Esophagus squamous epithelium (tissue), 5 donors: Measurements from ENCODE around the gene TBCD. TPM values are rescaled to one million over a fixed set of nuclear protein-coding genes. Genes with fewer than 3 reads are reported as not detected.

Source experiments
- DNase-seq: peaks from one replicate; lab custom pipeline; 2025; lab: John Stamatoyannopoulos, UW
- H3K27ac ChIP-seq, 4 donors: fragments of 200-600 bp; sonication (generic); one replicate each; pipeline ENCODE4 v1.5.1; 2016 to 2019; ENCODE audit warnings: mild to moderate bottlenecking in 1 of 4
- H3K27me3 ChIP-seq, 4 donors: fragments of 200-600 bp; sonication (generic); 1 replicate in 3 of 4; 2 replicates in 1 of 4; pipeline versions ENCODE4 v1.5.1 to v1.6.0; 2017 to 2021; ENCODE audit warnings: antibody characterized with exemption in 1 of 4
- H3K36me3 ChIP-seq, 3 donors: fragments of 200-600 bp; sonication (generic); one replicate each; pipeline ENCODE4 v1.5.1; 2016 to 2019
- H3K4me1 ChIP-seq, 3 donors: fragments of 200-600 bp; sonication (generic); one replicate each; pipeline ENCODE4 v1.5.1; 2017 to 2019
- H3K4me3 ChIP-seq, 4 donors: fragments of 200-600 bp; sonication (generic); 1 replicate in 3 of 4; 2 replicates in 1 of 4; pipeline ENCODE4 v1.5.1; 2016 to 2019; ENCODE audit warnings: mild to moderate bottlenecking in 2 of 4, moderate library complexity in 1 of 4
- H3K9me3 ChIP-seq, 3 donors: fragments of 200-600 bp; sonication (generic); one replicate each; pipeline ENCODE4 v1.5.1; 2016 to 2019
- CTCF ChIP-seq, 6 experiments: fragments of 450-650 bp in 4 of 6; fragments of 200-600 bp in 2 of 6; sonication (generic) in 2 of 6; IDR thresholded peaks; one replicate each; pipeline ENCODE4 v1.5.1; 2016 to 2019; ENCODE audit warnings: antibody characterized with exemption in 6 of 6, mild to moderate bottlenecking in 4 of 6, moderate library complexity in 4 of 6
- POLR2A ChIP-seq, 4 donors: fragments of 450-650 bp; IDR thresholded peaks; one replicate each; pipeline ENCODE4 v1.6.1; 2017; ENCODE audit warnings: antibody characterized with exemption in 4 of 4, mild to moderate bottlenecking in 4 of 4, moderate library complexity in 3 of 4
- WGBS, 2 donors: methylation state at CpG; one replicate each; pipeline ENCODE4 v1.1.5; 2018; 5-methylcytosine and 5-hydroxymethylcytosine counted together
- intact Hi-C: fragments of 100-400 bp; cut with DNase I; formaldehyde crosslinking; loops from one replicate; pipeline ENCODE4 v1.15.0; 2022
- total RNA-seq, 4 donors: library from RNA; depleted of rRNA; stranded (reverse); fragments of >200 nt; gene quantifications; one replicate each; pipeline ENCODE4 v1.1.0, GENCODE V29; 2016
- donor health status: DM: yes; HTN: yes; CAD: no.

Gene TBCD
- total RNA-seq, 4 donors from 2014 or later, result 38.8 to 58.3 (median 55.0) TPM

DNA sequence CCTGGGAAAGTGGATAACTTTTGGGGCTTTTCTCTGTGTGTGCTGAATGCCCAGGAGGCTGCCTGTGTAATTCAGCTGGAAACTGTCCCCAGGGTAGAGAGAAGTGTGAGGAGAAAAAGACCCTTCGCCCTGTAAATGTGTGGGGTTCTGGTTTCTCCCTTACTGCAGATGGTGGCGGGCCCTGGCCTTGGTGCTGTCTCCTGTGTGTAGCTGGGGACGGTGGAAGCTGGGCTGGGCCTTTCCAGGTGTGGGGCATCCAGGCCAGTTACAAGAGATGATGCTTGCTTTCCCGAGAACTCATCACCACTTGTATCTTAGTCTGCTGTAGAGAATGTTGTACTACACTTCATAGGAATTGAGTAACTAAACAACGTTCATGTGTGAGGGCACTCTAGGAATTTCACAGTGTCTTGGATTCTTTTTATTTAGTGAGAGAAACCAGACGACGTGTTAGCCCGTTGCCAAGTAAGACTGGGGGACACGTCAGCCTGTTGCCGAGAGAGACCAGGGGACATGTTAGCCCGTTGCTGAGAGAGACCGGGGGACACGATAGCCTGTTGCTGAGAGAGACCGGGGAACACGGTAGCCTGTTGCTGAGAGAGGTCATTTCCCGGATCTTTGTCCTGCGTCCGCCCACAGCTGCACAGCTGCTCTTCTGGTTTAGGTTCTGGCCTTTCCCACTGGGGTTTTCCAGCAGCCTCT, 43.1 kb downstream of the TBCD start:
- H3K27ac ChIP-seq, result peak overlapping the region; percentile 77 to 89 (median 82)
- H3K4me3 ChIP-seq, result no peak overlapping the region
- TF ChIP-seq CTCF (IDR thresholded peaks at IDR 0.05), result no peak
- no peak for TF ChIP-seq POLR2A (IDR thresholded peaks at IDR 0.05)
- H3K27me3 ChIP-seq, result no peaks in the 10 kb centered on the region
- no peaks in the 10 kb centered on the region for H3K9me3 ChIP-seq
- WGBS, 2 donors, result 63 to 88% methylated on average over 2 to 17 of the region's 18 CpGs
- H3K36me3 ChIP-seq, result peaks cover 0 to 40% (median 5%) of the 10 kb centered on the region in 3 donors
- H3K4me1 ChIP-seq, result peaks cover 18 to 60% (median 27%) of the 10 kb centered on the region in 3 donors
- intact Hi-C loops, result loop anchor here (5.0 kb wide), 1 partner anchor 42 kb away; no protein-coding TSS in a partner anchor
- no peak for DNase-seq

GRCh38 chr17:82795615-82796014, 43.8 kb downstream of the TBCD start:
- H3K4me1 ChIP-seq, result peaks cover 18 to 53% (median 23%) of the 10 kb centered on the region in 3 donors
- H3K27me3 ChIP-seq, result no peaks in the 10 kb centered on the region
- DNase-seq, result no peak
- no peak for TF ChIP-seq CTCF (IDR thresholded peaks at IDR 0.05)
- no peak for TF ChIP-seq POLR2A (IDR thresholded peaks at IDR 0.05)
- no peaks in the 10 kb centered on the region for H3K9me3 ChIP-seq
- H3K27ac ChIP-seq, result peak overlapping the region; percentile 77 to 89 (median 82)
- intact Hi-C loops, result no loop called here
- H3K4me3 ChIP-seq, result no peak overlapping the region
- peaks cover 0 to 45% (median 6%) of the 10 kb centered on the region in 3 donors for H3K36me3 ChIP-seq
- WGBS, 2 donors, result no CpG with 5 or more reads among the region's 14 CpGs

DNA sequence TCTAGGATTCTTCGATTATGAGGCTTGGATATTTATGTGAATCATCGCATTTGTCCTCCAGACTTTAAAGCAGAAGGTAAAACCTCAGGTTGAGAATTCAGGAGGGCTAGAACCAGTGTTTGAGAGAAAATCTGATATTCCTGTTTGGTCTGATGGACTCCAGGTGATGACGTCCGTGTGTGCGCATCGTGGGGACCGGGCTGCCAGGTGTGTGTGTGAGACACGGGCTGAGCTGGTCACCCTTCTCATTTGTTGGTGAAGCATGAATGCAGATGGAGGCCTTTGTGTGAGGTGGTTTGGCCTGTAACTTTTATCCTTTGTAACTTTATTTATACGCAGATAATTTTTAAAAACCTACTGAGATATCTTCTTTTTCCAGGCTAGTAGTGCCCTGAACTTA, 45.2 kb downstream of the TBCD start:
- Histone ChIP-seq H3K4me1 (peaks cover 18 to 41% (median 23%) of the 10 kb centered on the region in 3 donors), H3K9me3 (no peaks in the 10 kb centered on the region), H3K4me3 (no peak overlapping the region), H3K27me3 (no peaks in the 10 kb centered on the region), H3K36me3 (peaks cover 0 to 49% (median 6%) of the 10 kb centered on the region in 3 donors), H3K27ac (no peak overlapping the region)
- no peak for DNase-seq
- intact Hi-C loops, result no loop called here
- WGBS, 2 donors, result 94 to 99% methylated on average over 9 of the region's 9 CpGs
- TF ChIP-seq CTCF (IDR thresholded peaks at IDR 0.05), result no peak
- no peak for TF ChIP-seq POLR2A (IDR thresholded peaks at IDR 0.05)

GRCh38 chr17:82798752-82799151, 46.9 kb downstream of the TBCD start:
- Histone ChIP-seq H3K4me1 (peaks cover 11 to 25% (median 12%) of the 10 kb centered on the region in 3 donors), H3K4me3 (no peak overlapping the region), H3K27ac (no peak overlapping the region), H3K27me3 (no peaks in the 10 kb centered on the region), H3K36me3 (peaks cover 0 to 48% (median 6%) of the 10 kb centered on the region in 3 donors), H3K9me3 (no peaks in the 10 kb centered on the region)
- no peak for DNase-seq
- WGBS, 2 donors, result 95 to 97% methylated on average over 7 of the region's 7 CpGs
- TF ChIP-seq CTCF (IDR thresholded peaks at IDR 0.05), result no peak
- no peak for TF ChIP-seq POLR2A (IDR thresholded peaks at IDR 0.05)
- intact Hi-C loops, result no loop called here

- 89 to 94% methylated on average over 9 to 16 of the region's 16 CpGs for WGBS, 2 donors
- H3K9me3 ChIP-seq, result no peaks in the 10 kb centered on the region
- peaks cover 3 to 25% (median 5%) of the 10 kb centered on the region in 3 donors for H3K4me1 ChIP-seq
- H3K27me3 ChIP-seq, result no peaks in the 10 kb centered on the region
- peaks cover 0 to 48% (median 6%) of the 10 kb centered on the region in 3 donors for H3K36me3 ChIP-seq
- DNase-seq, result no peak
- no peak overlapping the region for H3K27ac ChIP-seq
- TF ChIP-seq POLR2A (IDR thresholded peaks at IDR 0.05) (no peak), CTCF (IDR thresholded peaks at IDR 0.05) (no peak)
- no peak overlapping the region for H3K4me3 ChIP-seq
- intact Hi-C loops, result no loop called here
Measured at GRCh38 chr17:82799591-82799990, 47.7 kb downstream of the TBCD start.
